Measurements from ENCODE around the gene NHS. TPM values are rescaled to one million over a fixed set of nuclear protein-coding genes. Genes with fewer than 3 reads are reported as not detected.

The NHS gene
- total RNA-seq, 1 donor from 2014 or later: 0.51 TPM

GRCh38 chrX:17668929-17669328, 293.9 kb downstream of the NHS start:
- DNase-seq (ENCODE audit: low read depth): no peak

GRCh38 chrX:17669458-17669857, 294.5 kb downstream of the NHS start:
- no peak for DNase-seq (ENCODE audit: low read depth)

GRCh38 chrX:17669891-17670290, 294.9 kb downstream of the NHS start:
- DNase-seq (ENCODE audit: low read depth): no peak

GRCh38 chrX:17670874-17671273, 295.9 kb downstream of the NHS start:
- DNase-seq (ENCODE audit: low read depth): no peak

DNA sequence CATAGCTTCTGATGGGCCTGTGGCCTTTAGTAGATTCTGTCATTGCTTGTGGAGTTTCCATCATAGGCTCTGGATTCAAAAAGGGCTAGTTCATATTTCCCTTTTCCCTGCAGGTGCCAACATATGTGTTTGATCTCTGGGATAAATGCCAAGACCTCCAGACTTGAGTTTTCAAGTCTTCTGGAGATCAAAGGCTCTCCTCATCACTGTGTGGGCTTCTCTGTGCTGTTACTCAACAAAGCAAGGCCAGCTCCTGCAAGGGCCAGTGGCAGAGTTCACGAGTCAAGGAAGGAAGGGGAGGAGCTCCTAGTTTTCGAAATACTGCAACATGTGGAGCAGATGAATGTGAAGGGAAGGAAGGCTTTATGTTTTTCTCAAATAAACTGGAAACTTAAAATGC, 299.6 kb downstream of the NHS start:
- no peak for DNase-seq (ENCODE audit: low read depth)

DNA sequence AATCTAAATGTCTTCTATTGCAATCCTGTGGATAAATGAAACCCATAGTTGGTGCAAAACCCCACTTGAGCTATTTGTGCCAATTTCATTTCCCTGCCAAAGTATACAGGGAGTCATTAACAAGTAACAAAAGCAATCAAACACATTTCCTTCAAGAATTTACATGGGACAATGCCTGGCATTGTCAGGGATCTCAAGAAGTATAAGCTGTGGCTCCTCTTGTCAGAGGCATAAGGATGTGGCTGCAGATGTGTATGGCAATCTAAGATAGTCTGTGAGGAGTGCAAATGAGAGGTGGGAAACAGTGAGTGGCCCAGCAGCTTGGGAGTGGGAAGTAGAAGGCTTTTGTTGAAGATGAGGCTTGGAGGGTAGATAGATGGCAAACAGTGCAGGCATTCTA, 304.3 kb downstream of the NHS start:
- no peak for DNase-seq (ENCODE audit: low read depth)

- DNase-seq (ENCODE audit: low read depth): no peak
Observed at GRCh38 chrX:17679820-17680219, 304.8 kb downstream of the NHS start.

GRCh38 chrX:17680732-17681413, 305.9 kb downstream of the NHS start:
- no peak for DNase-seq (ENCODE audit: low read depth)

GRCh38 chrX:17682259-17682658, 307.3 kb downstream of the NHS start:
- no peak for DNase-seq (ENCODE audit: low read depth)

GRCh38 chrX:17685026-17685425, 310.0 kb downstream of the NHS start:
- no peak for DNase-seq (ENCODE audit: low read depth)

DNA sequence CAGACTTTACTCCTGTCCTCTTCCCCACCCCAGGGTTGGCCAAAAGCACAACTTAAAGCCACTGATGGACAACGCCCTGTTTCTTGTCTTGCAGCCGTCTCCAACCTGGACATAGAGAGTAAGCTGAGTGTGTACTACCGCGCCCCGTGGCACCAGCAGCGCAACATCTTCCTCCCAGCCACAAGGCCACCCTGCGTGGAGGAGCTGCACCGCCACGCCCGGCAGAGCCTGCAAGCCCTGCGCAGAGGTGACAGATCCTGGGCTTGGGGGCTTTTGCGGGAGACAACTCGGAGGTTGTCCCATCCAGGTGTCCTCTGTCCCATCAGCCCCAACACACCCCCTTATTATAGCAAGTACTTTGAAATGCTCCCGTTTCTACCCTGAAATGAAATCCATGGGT, 312.6 kb downstream of the NHS start:
- DNase-seq (ENCODE audit: low read depth): no peak

DNA sequence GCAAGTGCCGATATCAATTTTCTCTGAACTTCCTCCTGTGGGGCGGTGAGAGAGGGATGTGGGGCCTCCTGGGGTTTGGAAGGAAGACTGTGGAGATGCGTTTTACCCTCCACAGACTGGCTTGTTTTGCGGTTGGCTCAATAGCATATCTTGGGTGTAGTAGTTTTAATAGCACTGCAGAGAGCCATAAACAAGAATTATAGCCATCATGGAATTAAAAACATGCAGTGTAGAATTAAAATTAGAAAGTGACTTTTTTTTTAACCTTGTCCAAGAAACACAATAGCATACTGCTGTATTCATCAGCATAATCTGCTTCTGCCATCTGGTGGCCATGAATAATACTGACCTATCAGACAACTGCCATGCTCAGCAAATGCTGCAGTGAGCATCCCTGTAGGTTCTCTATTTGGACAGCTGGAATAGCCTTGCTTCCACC, 315.0 kb downstream of the NHS start:
- peak; percentile 71 for DNase-seq (ENCODE audit: low read depth)

DNA sequence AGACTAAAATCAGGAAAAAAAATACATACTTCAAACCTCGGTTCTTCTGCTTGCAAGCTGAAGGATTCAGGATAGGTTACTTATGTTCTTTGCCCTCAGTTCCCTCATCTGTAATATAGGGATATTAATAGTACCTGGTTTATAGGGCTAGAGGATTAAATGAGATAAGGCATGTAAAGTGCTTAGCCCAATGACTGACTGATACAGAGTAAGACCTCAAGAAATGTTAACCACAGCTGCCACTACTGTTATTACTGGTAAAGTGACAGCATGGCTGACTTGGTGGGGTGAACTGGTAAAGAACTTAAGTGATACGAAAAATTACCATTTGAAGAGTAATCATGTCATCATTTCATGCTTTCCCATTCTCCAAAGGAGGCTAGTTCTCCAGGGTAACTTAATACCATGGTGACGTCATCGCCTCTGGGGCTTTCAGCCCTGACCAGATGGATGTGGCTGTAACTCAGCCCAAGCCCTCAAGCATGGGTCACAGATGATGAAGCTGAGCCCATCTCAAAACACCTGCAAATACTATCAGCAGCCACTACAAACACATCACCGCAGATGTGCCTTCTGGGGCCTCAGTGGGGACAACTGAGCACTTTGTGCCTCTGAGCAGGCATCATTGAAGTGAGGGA, 317.8 kb downstream of the NHS start:
- peak; percentile 44 for DNase-seq (ENCODE audit: low read depth)

GRCh38 chrX:17697191-17697590, 322.2 kb downstream of the NHS start:
- peak; percentile 3 for DNase-seq (ENCODE audit: low read depth)

- DNase-seq (ENCODE audit: low read depth): no peak
Observed at GRCh38 chrX:17700976-17701375, 326.0 kb downstream of the NHS start.

- no peak for DNase-seq (ENCODE audit: low read depth)
Observed at GRCh38 chrX:17703201-17703600, 328.2 kb downstream of the NHS start.

DNA sequence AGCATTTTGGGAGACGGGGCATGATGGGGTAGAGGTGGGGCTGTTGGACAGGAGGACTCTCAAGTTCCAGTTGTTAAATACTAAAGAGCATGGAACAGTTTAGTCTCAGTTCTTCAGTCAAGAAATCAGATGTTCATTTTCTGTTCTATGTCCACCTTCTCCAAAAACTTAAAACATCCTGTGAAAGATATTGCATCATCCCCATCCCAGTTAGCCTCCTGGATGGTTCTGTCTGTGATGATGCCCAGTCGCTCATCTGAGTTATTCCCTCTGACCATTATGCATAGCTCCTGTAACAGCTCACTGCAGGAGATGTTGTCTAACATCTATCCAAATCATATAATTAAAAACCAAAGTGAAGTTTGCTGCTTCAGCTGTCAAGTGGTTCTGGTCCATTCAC, 330.2 kb downstream of the NHS start:
- DNase-seq (ENCODE audit: low read depth): no peak

- peak; percentile 6 for DNase-seq (ENCODE audit: low read depth)
Observed at GRCh38 chrX:17706676-17707075, 331.7 kb downstream of the NHS start.

- no peak for DNase-seq (ENCODE audit: low read depth)
Observed at GRCh38 chrX:17707731-17708130, 332.7 kb downstream of the NHS start.

DNA sequence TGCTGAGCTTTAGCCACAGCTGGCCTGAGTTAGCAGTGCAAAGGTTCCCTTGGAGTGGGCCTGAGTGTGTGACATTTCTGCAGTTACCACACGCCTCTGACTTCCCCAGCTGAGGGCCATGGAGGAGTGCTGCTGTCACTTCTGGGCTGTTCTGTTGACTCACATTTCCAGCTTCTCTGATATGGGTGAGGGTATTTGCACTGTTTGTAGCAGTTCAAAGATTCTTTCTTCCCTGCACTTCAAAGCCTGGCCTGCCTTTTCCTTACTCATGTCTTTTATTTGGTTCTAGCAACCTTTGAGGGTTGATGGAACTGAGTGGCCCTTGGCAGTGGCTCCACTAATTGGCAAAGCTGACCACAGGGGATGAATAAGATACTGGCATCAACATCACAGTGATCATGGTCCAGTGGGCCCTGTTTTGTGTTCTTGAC, 335.9 kb downstream of the NHS start:
- no peak for DNase-seq (ENCODE audit: low read depth)

- DNase-seq (ENCODE audit: low read depth): no peak
Observed at GRCh38 chrX:17713288-17713687, 338.3 kb downstream of the NHS start.

DNA sequence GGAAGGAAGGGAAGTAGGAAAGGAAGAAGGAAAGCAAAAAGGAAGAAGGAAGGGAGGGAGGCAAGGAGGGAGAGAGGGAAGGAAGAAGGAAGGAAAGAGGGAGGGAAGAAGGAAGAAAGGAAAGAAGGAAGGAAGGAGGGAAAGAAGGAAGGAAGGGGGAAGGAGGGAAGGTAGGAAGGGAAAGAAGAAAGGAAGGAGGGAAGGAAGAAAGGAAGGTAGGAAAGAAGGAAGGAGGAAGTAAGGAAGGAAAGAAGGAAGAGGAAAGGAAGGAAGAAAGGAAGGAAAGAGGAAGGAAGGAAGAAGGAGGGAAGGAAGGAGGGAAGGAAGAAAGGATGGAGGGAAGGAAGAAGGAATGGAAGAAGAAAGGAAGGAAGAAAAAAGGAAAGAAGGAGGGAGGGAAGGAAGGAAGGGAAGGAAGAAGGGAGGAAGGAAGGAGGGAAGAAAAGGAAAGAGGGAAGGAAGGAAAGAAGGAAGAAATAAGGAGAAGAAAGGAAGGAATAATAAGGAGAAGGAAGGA, 343.7 kb downstream of the NHS start:
- no peak for DNase-seq (ENCODE audit: low read depth)

GRCh38 chrX:17719711-17720110, 344.7 kb downstream of the NHS start:
- no peak for DNase-seq (ENCODE audit: low read depth)
